Lung (tissue), 12 donors: ENCODE data around the gene SCD. TPM values are rescaled to one million over a fixed set of nuclear protein-coding genes. Genes with fewer than 3 reads are reported as not detected.

ENCODE experiments used
- ATAC-seq: fragments of 200-7000 bp; cut with Tn5 transposase; one replicate; pipeline ENCODE4 v1.9.1; 2020; ENCODE audit warnings: moderate number of reproducible peaks; ENCODE audit not compliant: insufficient read depth, low FRiP score
- DNase-seq, 3 donors: peaks; one replicate each; pipeline ENCODE4 v3.0.0-alpha.2; 2013 to 2017
- H3K27ac ChIP-seq, 2 donors: one replicate each; pipeline ENCODE4 v1.5.1; 2013; ENCODE audit warnings: mild to moderate bottlenecking in 2 of 2, moderate library complexity in 2 of 2, control low read depth in 1 of 2, inconsistent platforms in 1 of 2, low read depth in 1 of 2, low read length in 1 of 2
- H3K27me3 ChIP-seq, 3 donors: one replicate each; pipeline ENCODE4 v1.5.1; 2013; ENCODE audit warnings: low read length in 2 of 3; ENCODE audit not compliant: control insufficient read depth in 3 of 3, insufficient read depth in 3 of 3
- H3K36me3 ChIP-seq, 4 donors: one replicate each; pipeline ENCODE4 v1.5.1; 2013; ENCODE audit warnings: low read length in 4 of 4, mild to moderate bottlenecking in 1 of 4, moderate library complexity in 1 of 4; ENCODE audit not compliant: control insufficient read depth in 4 of 4, insufficient read depth in 4 of 4
- H3K4me1 ChIP-seq, 5 donors: one replicate each; pipeline ENCODE4 v1.5.1; 2013; ENCODE audit warnings: low read length in 5 of 5, mild to moderate bottlenecking in 2 of 5, moderate library complexity in 1 of 5; ENCODE audit not compliant: control insufficient read depth in 5 of 5, insufficient read depth in 5 of 5
- H3K4me3 ChIP-seq: one replicate; pipeline ENCODE4 v1.5.1; 2013; ENCODE audit warnings: mild to moderate bottlenecking, control low read depth, moderate library complexity
- H3K9ac ChIP-seq, 2 donors: one replicate each; pipeline ENCODE4 v1.5.1; 2013; ENCODE audit warnings: low read length in 2 of 2, control low read depth in 1 of 2; ENCODE audit not compliant: insufficient read depth in 1 of 2
- H3K9me3 ChIP-seq, 4 donors: one replicate each; pipeline ENCODE4 v1.5.1; 2013; ENCODE audit warnings: low read length in 3 of 4, mild to moderate bottlenecking in 1 of 4, moderate library complexity in 1 of 4; ENCODE audit not compliant: control insufficient read depth in 4 of 4, insufficient read depth in 3 of 4
- WGBS, 2 donors: extraction: QIAGEN DNeasy Blood & Tissue Kit; methylation state at CpG; one replicate each; pipeline ENCODE4 v1.1.7; 2013; 5-methylcytosine and 5-hydroxymethylcytosine counted together
- polyA plus RNA-seq, 2 donors: library from polyadenylated mRNA; stranded (reverse); fragments of 200-250 nt; gene quantifications; one replicate each; pipeline ENCODE4 v1.2.1, GENCODE V29; 2013
- total RNA-seq, 2 donors: library from RNA; depleted of rRNA in 1 of 2; stranded (reverse); fragments of >200 nt in 1 of 2; gene quantifications; one replicate each; pipeline ENCODE4 v1.2.1, GENCODE V29; 2014 to 2021
- TF ChIP-seq, protein P1 (sequence below): IDR thresholded peaks from 2 replicates; pipeline ENCODE4 v1.5.1; 2012; ENCODE audit warnings: mild to moderate bottlenecking; ENCODE audit errors: control extremely low read depth, extremely low read depth
- donor health status: control.
- donor health status: control.
- donor health status: Bipolar disorder and iron deficiency.
- donor health status: healthy.
- donor health status: DM: yes; HTN: yes; CAD: no.

SCD gene
- total and polyA plus RNA-seq, 4 donors = 136 to 383 (median 239) TPM

DNA sequence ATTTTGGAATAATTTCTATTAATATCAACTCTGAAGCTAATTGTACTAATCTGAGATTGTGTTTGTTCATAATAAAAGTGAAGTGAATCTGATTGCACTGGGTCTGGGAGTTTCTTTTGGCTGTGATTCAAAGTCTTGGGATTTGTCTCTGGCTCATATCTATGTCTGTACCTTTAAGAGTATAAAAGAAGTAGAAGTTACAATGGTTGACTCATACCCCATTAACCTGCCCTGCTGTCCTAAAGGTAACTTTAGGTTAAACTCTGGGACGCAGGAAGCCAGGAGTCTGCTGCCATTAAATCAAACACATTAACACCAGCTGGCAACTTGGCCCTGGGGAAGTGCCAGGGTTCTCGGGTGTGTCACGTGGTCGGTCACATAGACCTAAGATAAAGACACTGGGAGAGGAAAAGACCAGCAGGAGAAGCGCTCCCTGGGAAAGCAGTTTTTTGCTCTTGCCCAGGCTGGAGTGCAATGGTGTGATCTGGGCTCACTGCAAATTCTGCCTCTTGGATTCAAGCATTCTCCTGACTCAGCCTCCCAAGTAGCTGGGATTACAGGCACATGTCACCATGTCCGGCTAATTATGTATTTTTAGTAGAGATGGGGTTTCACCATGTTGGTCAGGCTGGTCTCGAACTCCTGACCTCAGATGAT is 17.8 kb downstream of the SCD start:
- no peaks in the 10 kb centered on the region for H3K9me3 ChIP-seq
- DNase-seq = peak; percentile 39 to 40 (median 40)
- H3K4me3 ChIP-seq = no peak overlapping the region
- TF ChIP-seq, protein P1, sequence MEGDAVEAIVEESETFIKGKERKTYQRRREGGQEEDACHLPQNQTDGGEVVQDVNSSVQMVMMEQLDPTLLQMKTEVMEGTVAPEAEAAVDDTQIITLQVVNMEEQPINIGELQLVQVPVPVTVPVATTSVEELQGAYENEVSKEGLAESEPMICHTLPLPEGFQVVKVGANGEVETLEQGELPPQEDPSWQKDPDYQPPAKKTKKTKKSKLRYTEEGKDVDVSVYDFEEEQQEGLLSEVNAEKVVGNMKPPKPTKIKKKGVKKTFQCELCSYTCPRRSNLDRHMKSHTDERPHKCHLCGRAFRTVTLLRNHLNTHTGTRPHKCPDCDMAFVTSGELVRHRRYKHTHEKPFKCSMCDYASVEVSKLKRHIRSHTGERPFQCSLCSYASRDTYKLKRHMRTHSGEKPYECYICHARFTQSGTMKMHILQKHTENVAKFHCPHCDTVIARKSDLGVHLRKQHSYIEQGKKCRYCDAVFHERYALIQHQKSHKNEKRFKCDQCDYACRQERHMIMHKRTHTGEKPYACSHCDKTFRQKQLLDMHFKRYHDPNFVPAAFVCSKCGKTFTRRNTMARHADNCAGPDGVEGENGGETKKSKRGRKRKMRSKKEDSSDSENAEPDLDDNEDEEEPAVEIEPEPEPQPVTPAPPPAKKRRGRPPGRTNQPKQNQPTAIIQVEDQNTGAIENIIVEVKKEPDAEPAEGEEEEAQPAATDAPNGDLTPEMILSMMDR = no peak
- 33 to 35% methylated on average over 7 of the region's 7 CpGs for WGBS, 2 donors
- H3K27ac ChIP-seq = peak overlapping the region in 1 of 2 donors; percentile 69
- H3K4me1 ChIP-seq = peaks cover 0 to 4% (median 2%) of the 10 kb centered on the region in 5 donors
- peaks cover 0 to 5% (median 0%) of the 10 kb centered on the region in 4 donors for H3K36me3 ChIP-seq
- peak; percentile 67 for ATAC-seq
- no peak overlapping the region for H3K9ac ChIP-seq
- H3K27me3 ChIP-seq = no peaks in the 10 kb centered on the region

DNA sequence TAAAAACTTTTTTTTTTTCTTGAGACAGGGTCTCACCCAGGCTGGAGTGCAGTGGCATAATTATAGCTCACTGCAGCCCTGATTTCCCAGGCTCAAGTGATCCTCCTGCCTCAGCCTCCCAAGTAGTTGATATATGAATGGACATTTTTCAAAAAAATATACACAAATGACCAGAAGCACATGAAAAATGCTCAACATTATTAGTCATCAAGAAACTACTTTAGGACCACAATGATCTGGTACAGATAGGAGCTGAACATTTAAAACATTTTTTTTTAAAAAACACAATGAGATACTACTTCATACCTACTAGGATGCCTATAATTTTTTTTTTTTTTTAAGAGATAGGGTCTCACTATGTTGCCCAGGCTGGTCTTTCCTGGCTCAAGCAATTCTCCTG is 21.7 kb downstream of the SCD start:
- H3K27ac ChIP-seq = no peak overlapping the region
- TF ChIP-seq, protein P1 = no peak
- no peak overlapping the region for H3K4me3 ChIP-seq
- ATAC-seq (no peak), DNase-seq (no peak)
- H3K27me3 ChIP-seq = no peaks in the 10 kb centered on the region
- H3K9me3 ChIP-seq = no peaks in the 10 kb centered on the region
- peaks cover 3 to 21% (median 5%) of the 10 kb centered on the region in 5 donors for H3K4me1 ChIP-seq
- no peaks in the 10 kb centered on the region for H3K36me3 ChIP-seq
- H3K9ac ChIP-seq = no peak overlapping the region

DNA sequence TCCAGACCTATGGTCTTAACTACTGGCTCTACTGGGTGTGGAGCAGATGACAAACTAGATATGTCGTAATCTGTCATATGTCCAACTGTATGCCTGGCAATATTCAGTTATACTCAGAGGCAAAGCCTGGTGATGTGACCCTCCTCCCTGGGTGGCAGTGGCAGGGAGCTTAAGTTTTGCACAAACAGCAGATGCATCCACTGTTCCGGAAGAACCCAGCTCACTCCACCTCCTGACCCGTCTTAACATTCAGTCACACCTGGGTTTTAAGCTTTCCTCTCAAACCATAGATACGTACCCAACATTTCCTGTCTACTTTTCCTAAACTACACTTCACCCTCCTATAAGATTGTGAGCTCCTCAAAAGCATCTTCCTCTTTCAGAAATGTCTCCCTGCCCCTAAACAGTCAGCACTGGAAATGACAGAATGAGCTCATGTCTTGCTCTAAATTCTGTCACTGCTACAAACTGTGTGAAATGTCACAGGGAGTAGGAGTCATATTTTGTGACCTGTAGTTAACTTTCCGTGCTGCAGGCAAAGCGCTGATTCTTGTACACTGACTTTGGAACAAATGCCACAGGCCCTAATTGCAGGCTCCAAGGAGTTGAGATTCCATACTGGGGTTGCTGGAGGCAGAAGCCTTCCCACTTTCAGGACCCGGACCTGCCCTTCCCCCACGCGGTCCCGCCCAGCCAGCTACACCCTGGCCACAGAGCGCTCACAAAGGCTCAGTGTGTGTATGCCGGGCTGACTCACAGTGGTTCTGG is 23.9 kb downstream of the SCD start:
- no peak overlapping the region for H3K4me3 ChIP-seq
- H3K4me1 ChIP-seq = peaks cover 3 to 32% (median 6%) of the 10 kb centered on the region in 5 donors

More for the DNA sequence above, 23.9 kb downstream of the SCD start:
- WGBS, 2 donors = 23 to 25% methylated on average over 12 of the region's 12 CpGs
- TF ChIP-seq, protein P1 = no peak
- Histone ChIP-seq H3K27me3 (peaks cover 0 to 7% (median 0%) of the 10 kb centered on the region in 3 donors), H3K27ac (peak overlapping the region; percentile 76 to 77), H3K9me3 (no peaks in the 10 kb centered on the region), H3K36me3 (no peaks in the 10 kb centered on the region), H3K9ac (peak overlapping the region in 1 of 2 donors; percentile 33)
- DNase-seq (peak; percentile 19 to 45 (median 36)), ATAC-seq (peak; percentile 44)
